Stimulated activated memory B cell treated with anti-CD40 and anti-IgM and Interleukin-4, amounts not matched to agents 10 μg/mL and 1 μg/mL and 100 μg/mL, for 72 hours (primary cell): ENCODE results near the gene CBX5.
"Not testable (repeated sequence)": the region's sequence is repeated elsewhere in the genome, so short reads cannot be mapped to it uniquely, and the experiment has no call there.

Experiments used
- ATAC-seq: fragments of 150-1000 bp; cut with Tn5 transposase; 2 replicates; pipeline ENCODE4 v1.10.0; 2021
- H3K27ac Mint-ChIP-seq: one replicate; pipeline ENCODE4 v1.8.0; 2022; ENCODE audit warnings: mild to moderate bottlenecking, mixed read lengths
- H3K27me3 Mint-ChIP-seq: one replicate; pipeline ENCODE4 v1.8.0; 2022; ENCODE audit warnings: mixed read lengths
- H3K36me3 Mint-ChIP-seq: one replicate; pipeline ENCODE4 v1.8.0; 2022; ENCODE audit warnings: mixed read lengths
- H3K4me1 Mint-ChIP-seq: one replicate; pipeline ENCODE4 v1.8.0; 2022; ENCODE audit warnings: mixed read lengths
- H3K4me3 Mint-ChIP-seq: one replicate; pipeline ENCODE4 v1.8.0; 2022; ENCODE audit warnings: mild to moderate bottlenecking, moderate library complexity, mixed read lengths
- H3K9me3 Mint-ChIP-seq: one replicate; pipeline ENCODE4 v1.8.0; 2022; ENCODE audit warnings: mixed read lengths

The CBX5 gene

GRCh38 chr12:54228471-54228870, 51.5 kb downstream of the CBX5 start:
- Mint-ChIP-seq H3K27ac (peak overlapping the region; percentile 54), H3K4me1 (peaks cover 25% of the 10 kb centered on the region), H3K9me3 (no peaks in the 10 kb centered on the region), H3K27me3 (no peaks in the 10 kb centered on the region), H3K36me3 (peaks cover 10% of the 10 kb centered on the region), H3K4me3 (no peak overlapping the region)
- no peak for ATAC-seq

- H3K36me3 Mint-ChIP-seq = peaks cover 10% of the 10 kb centered on the region
- H3K27ac Mint-ChIP-seq = peak overlapping the region; percentile 54
- peaks cover 25% of the 10 kb centered on the region for H3K4me1 Mint-ChIP-seq
- not testable (repeated sequence) for ATAC-seq, H3K9me3 Mint-ChIP-seq, H3K4me3 Mint-ChIP-seq, H3K27me3 Mint-ChIP-seq
These were observed 52.0 kb downstream of the CBX5 start for GRCh38 chr12:54227927-54228326.

GRCh38 chr12:54227376-54227775, 52.5 kb downstream of the CBX5 start:
- Mint-ChIP-seq H3K4me1 (peaks cover 25% of the 10 kb centered on the region), H3K4me3 (no peak overlapping the region), H3K36me3 (peaks cover 10% of the 10 kb centered on the region), H3K9me3 (no peaks in the 10 kb centered on the region), H3K27me3 (no peaks in the 10 kb centered on the region), H3K27ac (no peak overlapping the region)
- ATAC-seq = no peak

GRCh38 chr12:54225666-54226065, 54.3 kb downstream of the CBX5 start:
- Mint-ChIP-seq H3K27ac (no peak overlapping the region), H3K9me3 (no peaks in the 10 kb centered on the region), H3K4me1 (peaks cover 24% of the 10 kb centered on the region), H3K36me3 (peaks cover 4% of the 10 kb centered on the region), H3K27me3 (no peaks in the 10 kb centered on the region), H3K4me3 (no peak overlapping the region)
- no peak for ATAC-seq

- Mint-ChIP-seq H3K27me3 (no peaks in the 10 kb centered on the region), H3K27ac (no peak overlapping the region)
These were observed 57.3 kb downstream of the CBX5 start for GRCh38 chr12:54222609-54223008.

GRCh38 chr12:54221402-54221984, 58.4 kb downstream of the CBX5 start:
- Mint-ChIP-seq H3K4me1 (peaks cover 22% of the 10 kb centered on the region), H3K27me3 (no peaks in the 10 kb centered on the region), H3K4me3 (no peak overlapping the region), H3K27ac (no peak overlapping the region), H3K9me3 (no peaks in the 10 kb centered on the region), H3K36me3 (no peaks in the 10 kb centered on the region)
- no peak for ATAC-seq

More at GRCh38 chr12:54222609-54223008, 57.3 kb downstream of the CBX5 start:
- peaks cover 11% of the 10 kb centered on the region for H3K4me1 Mint-ChIP-seq
- no peak overlapping the region for H3K4me3 Mint-ChIP-seq
- no peaks in the 10 kb centered on the region for H3K9me3 Mint-ChIP-seq
- H3K36me3 Mint-ChIP-seq = no peaks in the 10 kb centered on the region
- no peak for ATAC-seq

- Mint-ChIP-seq H3K4me3 (no peak overlapping the region), H3K36me3 (no peaks in the 10 kb centered on the region), H3K27me3 (no peaks in the 10 kb centered on the region), H3K9me3 (no peaks in the 10 kb centered on the region), H3K27ac (no peak overlapping the region), H3K4me1 (peaks cover 31% of the 10 kb centered on the region)
- ATAC-seq = no peak
These were observed 59.4 kb downstream of the CBX5 start for GRCh38 chr12:54220567-54220966.

- Mint-ChIP-seq H3K9me3 (no peaks in the 10 kb centered on the region), H3K36me3 (no peaks in the 10 kb centered on the region), H3K27ac (no peak overlapping the region), H3K4me1 (peaks cover 33% of the 10 kb centered on the region), H3K27me3 (no peaks in the 10 kb centered on the region), H3K4me3 (no peak overlapping the region)
- peak; percentile 56 for ATAC-seq
These were observed 59.8 kb downstream of the CBX5 start for GRCh38 chr12:54220092-54220557.

- H3K27ac Mint-ChIP-seq = peak overlapping the region; percentile 43
- ATAC-seq = peak; percentile 42
These were observed 62.1 kb downstream of the CBX5 start for GRCh38 chr12:54217774-54218241.

GRCh38 chr12:54216797-54217661, 62.9 kb downstream of the CBX5 start:
- H3K9me3 Mint-ChIP-seq = no peaks in the 10 kb centered on the region
- peaks cover 37% of the 10 kb centered on the region for H3K4me1 Mint-ChIP-seq
- H3K27ac Mint-ChIP-seq = peak overlapping the region; percentile 43
- no peaks in the 10 kb centered on the region for H3K36me3 Mint-ChIP-seq
- no peaks in the 10 kb centered on the region for H3K27me3 Mint-ChIP-seq
- peak overlapping the region; percentile 71 for H3K4me3 Mint-ChIP-seq
- ATAC-seq = peak; percentile 73

More at GRCh38 chr12:54217774-54218241, 62.1 kb downstream of the CBX5 start:
- no peaks in the 10 kb centered on the region for H3K36me3 Mint-ChIP-seq
- peaks cover 37% of the 10 kb centered on the region for H3K4me1 Mint-ChIP-seq
- H3K9me3 Mint-ChIP-seq = no peaks in the 10 kb centered on the region
- peak overlapping the region; percentile 71 for H3K4me3 Mint-ChIP-seq
- no peaks in the 10 kb centered on the region for H3K27me3 Mint-ChIP-seq

GRCh38 chr12:54215989-54216796, 63.7 kb downstream of the CBX5 start:
- Mint-ChIP-seq H3K4me3 (peak overlapping the region; percentile 71), H3K27me3 (no peaks in the 10 kb centered on the region), H3K9me3 (no peaks in the 10 kb centered on the region), H3K27ac (peak overlapping the region; percentile 43), H3K36me3 (no peaks in the 10 kb centered on the region), H3K4me1 (peaks cover 37% of the 10 kb centered on the region)
- no peak for ATAC-seq

- Mint-ChIP-seq H3K4me3 (peak overlapping the region; percentile 91), H3K36me3 (no peaks in the 10 kb centered on the region), H3K4me1 (peaks cover 37% of the 10 kb centered on the region), H3K9me3 (no peaks in the 10 kb centered on the region), H3K27me3 (peaks cover 3% of the 10 kb centered on the region), H3K27ac (no peak overlapping the region)
- peak; percentile 92 for ATAC-seq
These were observed 65.1 kb downstream of the CBX5 start for GRCh38 chr12:54214553-54215406.

- no peaks in the 10 kb centered on the region for H3K36me3 Mint-ChIP-seq
- H3K27me3 Mint-ChIP-seq = peaks cover 15% of the 10 kb centered on the region
These were observed 66.8 kb downstream of the CBX5 start for GRCh38 chr12:54213079-54213478.

GRCh38 chr12:54211920-54212319, 68.0 kb downstream of the CBX5 start:
- ATAC-seq = no peak
- H3K9me3 Mint-ChIP-seq = no peaks in the 10 kb centered on the region
- peaks cover 22% of the 10 kb centered on the region for H3K27me3 Mint-ChIP-seq
- peaks cover 27% of the 10 kb centered on the region for H3K4me1 Mint-ChIP-seq
- H3K4me3 Mint-ChIP-seq = no peak overlapping the region
- no peaks in the 10 kb centered on the region for H3K36me3 Mint-ChIP-seq
- no peak overlapping the region for H3K27ac Mint-ChIP-seq

More at GRCh38 chr12:54213079-54213478, 66.8 kb downstream of the CBX5 start:
- H3K9me3 Mint-ChIP-seq = no peaks in the 10 kb centered on the region
- H3K27ac Mint-ChIP-seq = no peak overlapping the region
- ATAC-seq = no peak
- no peak overlapping the region for H3K4me3 Mint-ChIP-seq
- H3K4me1 Mint-ChIP-seq = peaks cover 32% of the 10 kb centered on the region
